MM.1S (cell line): ENCODE data around the gene APLP2.

ENCODE experiments used
- DNase-seq: peaks from one replicate; pipeline ENCODE4 v3.0.0-alpha.2; 2015
- H2AFZ ChIP-seq: fragments of 300-600 bp; sonication (generic); 2 replicates; pipeline ENCODE4 v1.6.0; 2016; ENCODE audit warnings: antibody characterized with exemption, low read length
- H3F3A ChIP-seq: fragments of 300-600 bp; sonication (generic); 2 replicates; pipeline ENCODE4 v1.6.1; 2016; ENCODE audit warnings: mild to moderate bottlenecking, antibody characterized with exemption, low read length, moderate library complexity, mixed read lengths; ENCODE audit not compliant: insufficient read depth
- H3K27ac ChIP-seq: fragments of 300-600 bp; sonication (generic); 2 replicates; pipeline ENCODE4 v1.5.1; 2016; ENCODE audit warnings: mild to moderate bottlenecking, low read length
- H3K27me3 ChIP-seq: fragments of 300-600 bp; sonication (generic); replicated peaks from 2 replicates; pipeline ENCODE4 v1.6.0; 2016; ENCODE audit warnings: low read length; ENCODE audit not compliant: insufficient read depth
- H3K36me3 ChIP-seq: fragments of 300-600 bp; sonication (generic); replicated peaks from 2 replicates; pipeline ENCODE4 v1.6.1; 2016; ENCODE audit warnings: mild to moderate bottlenecking, low read length, mixed read lengths; ENCODE audit not compliant: insufficient read depth
- H3K4me1 ChIP-seq: fragments of 300-600 bp; sonication (generic); 2 replicates; pipeline ENCODE4 v1.6.1; 2016; ENCODE audit warnings: low read length, mixed read lengths
- H3K4me2 ChIP-seq: fragments of 300-600 bp; sonication (generic); 2 replicates; pipeline ENCODE4 v1.6.0; 2016; ENCODE audit warnings: low read depth, low read length
- H3K4me3 ChIP-seq: fragments of 300-600 bp; sonication (generic); 2 replicates; pipeline ENCODE4 v1.5.1; 2016; ENCODE audit warnings: low read length, mixed read lengths
- H3K79me2 ChIP-seq: fragments of 300-600 bp; sonication (generic); 2 replicates; pipeline ENCODE4 v1.6.1; 2016; ENCODE audit warnings: mixed run types, low read length, mixed read lengths
- H3K9ac ChIP-seq: fragments of 300-600 bp; sonication (generic); 2 replicates; pipeline ENCODE4 v1.6.1; 2016; ENCODE audit warnings: low read length, mixed read lengths
- H3K9me2 ChIP-seq: fragments of 300-600 bp; sonication (generic); replicated peaks from 2 replicates; pipeline ENCODE4 v1.6.1; 2016; ENCODE audit warnings: mild to moderate bottlenecking, low read length, mixed read lengths; ENCODE audit not compliant: insufficient read depth
- H3K9me3 ChIP-seq: fragments of 300-600 bp; sonication (generic); replicated peaks from 2 replicates; pipeline ENCODE4 v1.6.1; 2016; ENCODE audit warnings: mild to moderate bottlenecking, low read length, mixed read lengths; ENCODE audit not compliant: insufficient read depth
- H4K20me1 ChIP-seq: fragments of 300-600 bp; sonication (generic); 2 replicates; pipeline ENCODE4 v1.6.1; 2016; ENCODE audit warnings: mild to moderate bottlenecking, low read length, moderate library complexity, mixed read lengths; ENCODE audit not compliant: insufficient read depth
- CTCF ChIP-seq: fragments of 300-600 bp; sonication (generic); IDR thresholded peaks from 2 replicates; pipeline ENCODE4 v1.5.1; 2016; ENCODE audit warnings: antibody characterized with exemption, low read length, mixed read lengths
- EZH2 ChIP-seq: fragments of 300-600 bp; sonication (generic); optimal IDR thresholded peaks from 2 replicates; pipeline ENCODE3; 2017; ENCODE audit warnings: low read depth, mild to moderate bottlenecking, antibody characterized with exemption, low read length, mixed read lengths
- EZH2phosphoT487 ChIP-seq: fragments of 300-600 bp; sonication (generic); IDR thresholded peaks from 2 replicates; pipeline ENCODE4 v1.6.1; 2018; ENCODE audit warnings: antibody characterized with exemption, low read length

The APLP2 gene

GRCh38 chr11:130096823-130097222 is 27.1 kb downstream of the APLP2 start:
- Histone ChIP-seq H3K27me3 (no peaks in the 10 kb centered on the region), H3K79me2 (no peaks in the 10 kb centered on the region), H3K9me2 (no peaks in the 10 kb centered on the region), H3F3A (no peaks in the 10 kb centered on the region), H2AFZ (no peak overlapping the region), H3K27ac (no peak overlapping the region), H3K4me1 (no peaks in the 10 kb centered on the region), H3K4me3 (no peak overlapping the region), H3K9ac (no peak overlapping the region), H4K20me1 (no peaks in the 10 kb centered on the region), H3K9me3 (no peaks in the 10 kb centered on the region), H3K36me3 (no peaks in the 10 kb centered on the region), H3K4me2 (no peak overlapping the region)
- TF ChIP-seq EZH2phosphoT487 (no peak), EZH2 (no peak), CTCF (no peak)
- no peak for DNase-seq

DNA sequence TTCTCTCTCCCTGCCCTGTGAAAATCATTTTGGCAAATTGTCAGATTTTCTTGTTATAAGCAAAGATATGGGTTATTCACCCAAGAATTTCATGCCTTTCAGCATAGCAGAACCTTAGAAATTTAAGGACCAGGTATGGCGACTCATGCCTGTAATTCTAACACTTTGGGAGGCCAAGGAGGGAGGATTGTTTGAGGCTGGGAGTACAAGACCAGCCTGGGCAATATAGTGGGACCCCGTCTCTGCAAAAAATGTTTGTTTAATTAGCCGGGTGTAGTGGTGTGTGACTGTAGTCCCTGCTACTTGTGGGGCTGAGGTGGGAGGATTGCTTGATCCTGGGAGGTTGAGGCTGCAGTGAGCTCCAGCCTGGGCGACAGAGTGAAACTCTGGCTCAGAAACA is 27.6 kb downstream of the APLP2 start:
- H3F3A ChIP-seq: no peaks in the 10 kb centered on the region
- DNase-seq: no peak
- H3K9me3 ChIP-seq: no peaks in the 10 kb centered on the region
- H2AFZ ChIP-seq: no peak overlapping the region
- H3K4me1 ChIP-seq: no peaks in the 10 kb centered on the region
- H4K20me1 ChIP-seq: no peaks in the 10 kb centered on the region
- no peak for TF ChIP-seq CTCF
- TF ChIP-seq EZH2phosphoT487: no peak
- TF ChIP-seq EZH2: no peak
- no peak overlapping the region for H3K4me2 ChIP-seq
- no peak overlapping the region for H3K27ac ChIP-seq
- no peaks in the 10 kb centered on the region for H3K9me2 ChIP-seq
- no peak overlapping the region for H3K4me3 ChIP-seq
- no peaks in the 10 kb centered on the region for H3K36me3 ChIP-seq
- H3K79me2 ChIP-seq: no peaks in the 10 kb centered on the region
- no peak overlapping the region for H3K9ac ChIP-seq
- H3K27me3 ChIP-seq: no peaks in the 10 kb centered on the region

DNA sequence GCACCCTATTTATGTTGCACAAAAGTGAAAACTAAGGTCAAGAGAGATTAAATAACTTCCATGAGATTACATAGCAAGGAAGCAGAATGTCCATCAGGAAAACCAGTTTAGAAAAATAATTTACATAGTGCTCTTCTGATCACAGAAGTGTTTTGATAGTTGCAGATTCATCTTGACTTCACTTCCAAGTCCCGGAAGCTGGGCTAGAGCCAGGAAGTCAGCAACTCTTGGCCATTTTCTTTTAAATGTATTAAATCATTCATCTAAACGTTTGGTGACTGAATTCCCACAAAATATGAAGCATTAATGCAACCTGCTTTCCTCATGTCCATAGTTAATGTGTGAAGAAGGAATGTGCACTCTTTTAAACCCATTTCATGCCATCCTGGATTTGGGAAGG is 29.7 kb downstream of the APLP2 start:
- Histone ChIP-seq H3K4me3 (no peak overlapping the region), H3K9me2 (no peaks in the 10 kb centered on the region), H2AFZ (no peak overlapping the region), H4K20me1 (no peaks in the 10 kb centered on the region), H3K27me3 (no peaks in the 10 kb centered on the region), H3K79me2 (no peaks in the 10 kb centered on the region), H3K4me2 (no peak overlapping the region), H3K4me1 (no peaks in the 10 kb centered on the region), H3K36me3 (no peaks in the 10 kb centered on the region), H3F3A (no peaks in the 10 kb centered on the region), H3K9ac (no peak overlapping the region), H3K9me3 (no peaks in the 10 kb centered on the region), H3K27ac (no peak overlapping the region)
- no peak for DNase-seq
- TF ChIP-seq EZH2: no peak
- no peak for TF ChIP-seq EZH2phosphoT487
- no peak for TF ChIP-seq CTCF
